Jurkat, Clone E6-1 (cell line): ENCODE data around the gene RUSF1.
"Not testable (repeated sequence)": the region's sequence is repeated elsewhere in the genome, so short reads cannot be mapped to it uniquely, and the experiment has no call there.

Experiments used
- DNase-seq: peaks from one replicate; pipeline ENCODE4 v3.0.0-alpha.2; 2011; ENCODE audit warnings: low read depth, low spot score
- H3K4me3 ChIP-seq: 2 replicates; pipeline ENCODE4 v1.5.1; 2011; ENCODE audit warnings: mild to moderate bottlenecking, low read length, control low read depth, moderate library complexity

RUSF1 gene

GRCh38 chr16:31521368-31521767 is 13.2 kb upstream of the RUSF1 start:
- DNase-seq, result no peak
- no peak overlapping the region for H3K4me3 ChIP-seq

GRCh38 chr16:31519759-31520431 is 11.7 kb upstream of the RUSF1 start:
- DNase-seq, result no peak

GRCh38 chr16:31517800-31518402 is 9.7 kb upstream of the RUSF1 start:
- no peak for DNase-seq

More at GRCh38 chr16:31519759-31520431, 11.7 kb upstream of the RUSF1 start:
- no peak overlapping the region for H3K4me3 ChIP-seq

GRCh38 chr16:31513884-31514283 is 5.7 kb upstream of the RUSF1 start:
- no peak for DNase-seq
- no peak overlapping the region for H3K4me3 ChIP-seq

More at GRCh38 chr16:31517800-31518402, 9.7 kb upstream of the RUSF1 start:
- no peak overlapping the region for H3K4me3 ChIP-seq

- no peak overlapping the region for H3K4me3 ChIP-seq
- DNase-seq, result peak; percentile 45
These were observed 4.9 kb upstream of the RUSF1 start for GRCh38 chr16:31513126-31513525.

- peak overlapping the region; percentile 73 for H3K4me3 ChIP-seq
- DNase-seq, result no peak
These were observed 560 bp upstream of the RUSF1 start for GRCh38 chr16:31508706-31509195.

GRCh38 chr16:31507617-31507928 is 618 bp downstream of the RUSF1 start:
- DNase-seq, result no peak
- H3K4me3 ChIP-seq, result peak overlapping the region; percentile 73

GRCh38 chr16:31505483-31505882 is 2.7 kb downstream of the RUSF1 start:
- no peak overlapping the region for H3K4me3 ChIP-seq
- DNase-seq, result peak; percentile 75

GRCh38 chr16:31504159-31504558 is 4.0 kb downstream of the RUSF1 start:
- H3K4me3 ChIP-seq, result no peak overlapping the region
- DNase-seq, result no peak

- H3K4me3 ChIP-seq, result not testable (repeated sequence)
These were observed 4.6 kb downstream of the RUSF1 start for GRCh38 chr16:31503555-31503954.

GRCh38 chr16:31502981-31503380 is 5.2 kb downstream of the RUSF1 start:
- no peak for DNase-seq
- no peak overlapping the region for H3K4me3 ChIP-seq

More at GRCh38 chr16:31503555-31503954, 4.6 kb downstream of the RUSF1 start:
- not testable (repeated sequence) for DNase-seq

GRCh38 chr16:31501966-31502348 is 6.2 kb downstream of the RUSF1 start:
- no peak overlapping the region for H3K4me3 ChIP-seq
- no peak for DNase-seq

GRCh38 chr16:31501226-31501965 is 6.8 kb downstream of the RUSF1 start:
- no peak for DNase-seq
- no peak overlapping the region for H3K4me3 ChIP-seq

GRCh38 chr16:31499928-31500327 is 8.3 kb downstream of the RUSF1 start:
- no peak overlapping the region for H3K4me3 ChIP-seq

GRCh38 chr16:31498493-31498892 is 9.7 kb downstream of the RUSF1 start:
- H3K4me3 ChIP-seq, result no peak overlapping the region

More at GRCh38 chr16:31499928-31500327, 8.3 kb downstream of the RUSF1 start:
- no peak for DNase-seq

GRCh38 chr16:31496670-31497069 is 11.5 kb downstream of the RUSF1 start:
- DNase-seq, result no peak
- no peak overlapping the region for H3K4me3 ChIP-seq

More at GRCh38 chr16:31498493-31498892, 9.7 kb downstream of the RUSF1 start:
- DNase-seq, result no peak

GRCh38 chr16:31493506-31494125 is 14.6 kb downstream of the RUSF1 start:
- no peak overlapping the region for H3K4me3 ChIP-seq
- no peak for DNase-seq

- no peak for DNase-seq
- H3K4me3 ChIP-seq, result no peak overlapping the region
These were observed 16.3 kb downstream of the RUSF1 start for GRCh38 chr16:31491778-31492418.
